Measurements from ENCODE around the gene CACNB4. TPM values are rescaled to one million over a fixed set of nuclear protein-coding genes. Genes with fewer than 3 reads are reported as not detected.
A peak's percentile ranks its signal among the peaks of the same experiment; 100 is the strongest.

CACNB4 gene
- polyA plus RNA-seq, 1 donor from 2014 or later: 29.0 TPM

GRCh38 chr2:151973901-151974199 is 125.0 kb downstream of the CACNB4 start:
- Histone ChIP-seq H3K9me3 (ENCODE audit: low read length) (no peaks in the 10 kb centered on the region), H4K20me1 (ENCODE audit: insufficient read depth) (no peaks in the 10 kb centered on the region), H3K27me3 (ENCODE audit: insufficient read depth, low read depth, low read length) (no peaks in the 10 kb centered on the region), H3K27ac (ENCODE audit: low read length) (peak overlapping the region; percentile 91), H3F3A (ENCODE audit: insufficient read depth, low read length, poor library complexity, severe bottlenecking) (no peaks in the 10 kb centered on the region), H3K4me2 (ENCODE audit: low read length) (peak overlapping the region; percentile 71), H3K9ac (ENCODE audit: low read length) (peak overlapping the region; percentile 77), H3K79me2 (replicated peaks; ENCODE audit: insufficient read depth, low read length) (peaks cover 29% of the 10 kb centered on the region), H3K36me3 (ENCODE audit: insufficient read depth, low read length) (no peaks in the 10 kb centered on the region), H3K9me2 (ENCODE audit: insufficient read depth, low read length) (no peaks in the 10 kb centered on the region), H2AFZ (ENCODE audit: low read depth, low read length) (peak overlapping the region; percentile 83), H3K4me3 (ENCODE audit: low read length) (peak overlapping the region; percentile 76)
- TF ChIP-seq, protein P1, sequence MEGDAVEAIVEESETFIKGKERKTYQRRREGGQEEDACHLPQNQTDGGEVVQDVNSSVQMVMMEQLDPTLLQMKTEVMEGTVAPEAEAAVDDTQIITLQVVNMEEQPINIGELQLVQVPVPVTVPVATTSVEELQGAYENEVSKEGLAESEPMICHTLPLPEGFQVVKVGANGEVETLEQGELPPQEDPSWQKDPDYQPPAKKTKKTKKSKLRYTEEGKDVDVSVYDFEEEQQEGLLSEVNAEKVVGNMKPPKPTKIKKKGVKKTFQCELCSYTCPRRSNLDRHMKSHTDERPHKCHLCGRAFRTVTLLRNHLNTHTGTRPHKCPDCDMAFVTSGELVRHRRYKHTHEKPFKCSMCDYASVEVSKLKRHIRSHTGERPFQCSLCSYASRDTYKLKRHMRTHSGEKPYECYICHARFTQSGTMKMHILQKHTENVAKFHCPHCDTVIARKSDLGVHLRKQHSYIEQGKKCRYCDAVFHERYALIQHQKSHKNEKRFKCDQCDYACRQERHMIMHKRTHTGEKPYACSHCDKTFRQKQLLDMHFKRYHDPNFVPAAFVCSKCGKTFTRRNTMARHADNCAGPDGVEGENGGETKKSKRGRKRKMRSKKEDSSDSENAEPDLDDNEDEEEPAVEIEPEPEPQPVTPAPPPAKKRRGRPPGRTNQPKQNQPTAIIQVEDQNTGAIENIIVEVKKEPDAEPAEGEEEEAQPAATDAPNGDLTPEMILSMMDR (IDR thresholded peaks at IDR 0.05; ENCODE audit: poor library complexity, severe bottlenecking): peak; percentile 15
- TF ChIP-seq, protein P2, sequence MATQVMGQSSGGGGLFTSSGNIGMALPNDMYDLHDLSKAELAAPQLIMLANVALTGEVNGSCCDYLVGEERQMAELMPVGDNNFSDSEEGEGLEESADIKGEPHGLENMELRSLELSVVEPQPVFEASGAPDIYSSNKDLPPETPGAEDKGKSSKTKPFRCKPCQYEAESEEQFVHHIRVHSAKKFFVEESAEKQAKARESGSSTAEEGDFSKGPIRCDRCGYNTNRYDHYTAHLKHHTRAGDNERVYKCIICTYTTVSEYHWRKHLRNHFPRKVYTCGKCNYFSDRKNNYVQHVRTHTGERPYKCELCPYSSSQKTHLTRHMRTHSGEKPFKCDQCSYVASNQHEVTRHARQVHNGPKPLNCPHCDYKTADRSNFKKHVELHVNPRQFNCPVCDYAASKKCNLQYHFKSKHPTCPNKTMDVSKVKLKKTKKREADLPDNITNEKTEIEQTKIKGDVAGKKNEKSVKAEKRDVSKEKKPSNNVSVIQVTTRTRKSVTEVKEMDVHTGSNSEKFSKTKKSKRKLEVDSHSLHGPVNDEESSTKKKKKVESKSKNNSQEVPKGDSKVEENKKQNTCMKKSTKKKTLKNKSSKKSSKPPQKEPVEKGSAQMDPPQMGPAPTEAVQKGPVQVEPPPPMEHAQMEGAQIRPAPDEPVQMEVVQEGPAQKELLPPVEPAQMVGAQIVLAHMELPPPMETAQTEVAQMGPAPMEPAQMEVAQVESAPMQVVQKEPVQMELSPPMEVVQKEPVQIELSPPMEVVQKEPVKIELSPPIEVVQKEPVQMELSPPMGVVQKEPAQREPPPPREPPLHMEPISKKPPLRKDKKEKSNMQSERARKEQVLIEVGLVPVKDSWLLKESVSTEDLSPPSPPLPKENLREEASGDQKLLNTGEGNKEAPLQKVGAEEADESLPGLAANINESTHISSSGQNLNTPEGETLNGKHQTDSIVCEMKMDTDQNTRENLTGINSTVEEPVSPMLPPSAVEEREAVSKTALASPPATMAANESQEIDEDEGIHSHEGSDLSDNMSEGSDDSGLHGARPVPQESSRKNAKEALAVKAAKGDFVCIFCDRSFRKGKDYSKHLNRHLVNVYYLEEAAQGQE (IDR thresholded peaks at IDR 0.05; ENCODE audit: borderline replicate concordance): peak; percentile 72
- TF ChIP-seq EZH2 (IDR thresholded peaks at IDR 0.05; ENCODE audit: borderline replicate concordance, insufficient read depth, low read length, poor library complexity, severe bottlenecking) (no peak), TAF1 (IDR thresholded peaks at IDR 0.05; ENCODE audit: low read depth) (peak; percentile 80), POLR2AphosphoS5 (IDR thresholded peaks at IDR 0.05) (peak; percentile 87), RAD21 (conservative IDR thresholded peaks at IDR 0.05) (peak; percentile 1), SMC3 (conservative IDR thresholded peaks at IDR 0.05; ENCODE audit: poor library complexity) (no peak)

GRCh38 chr2:151973013-151973900 is 125.6 kb downstream of the CACNB4 start:
- no peaks in the 10 kb centered on the region for H3K9me2 ChIP-seq (ENCODE audit: insufficient read depth, low read length)
- H4K20me1 ChIP-seq (ENCODE audit: insufficient read depth): no peaks in the 10 kb centered on the region
- H2AFZ ChIP-seq (ENCODE audit: low read depth, low read length): peak overlapping the region; percentile 83
- H3K27ac ChIP-seq (ENCODE audit: low read length): peak overlapping the region; percentile 91
- TF ChIP-seq EP300 (conservative IDR thresholded peaks at IDR 0.05; ENCODE audit: poor library complexity, severe bottlenecking): no peak
- TF ChIP-seq, protein P1 (IDR thresholded peaks at IDR 0.05; ENCODE audit: poor library complexity, severe bottlenecking): peak; percentile 42
- peak; percentile 51 for TF ChIP-seq SMC3 (conservative IDR thresholded peaks at IDR 0.05; ENCODE audit: poor library complexity)
- peak; percentile 32 for TF ChIP-seq MXI1 (conservative IDR thresholded peaks at IDR 0.05; ENCODE audit: poor library complexity, severe bottlenecking)
- TF ChIP-seq POLR2AphosphoS5 (IDR thresholded peaks at IDR 0.05): no peak
- TF ChIP-seq TAF1 (IDR thresholded peaks at IDR 0.05; ENCODE audit: low read depth): no peak
- no peak for TF ChIP-seq EZH2 (IDR thresholded peaks at IDR 0.05; ENCODE audit: borderline replicate concordance, insufficient read depth, low read length, poor library complexity, severe bottlenecking)
- TF ChIP-seq, protein P2 (IDR thresholded peaks at IDR 0.05; ENCODE audit: borderline replicate concordance): peak; percentile 1
- peak; percentile 46 for TF ChIP-seq RAD21 (conservative IDR thresholded peaks at IDR 0.05)
- H3K79me2 ChIP-seq (replicated peaks; ENCODE audit: insufficient read depth, low read length): peaks cover 29% of the 10 kb centered on the region
- peak overlapping the region; percentile 71 for H3K4me2 ChIP-seq (ENCODE audit: low read length)
- H3K9me3 ChIP-seq (ENCODE audit: low read length): no peaks in the 10 kb centered on the region
- no peaks in the 10 kb centered on the region for H3K36me3 ChIP-seq (ENCODE audit: insufficient read depth, low read length)
- no peaks in the 10 kb centered on the region for H3F3A ChIP-seq (ENCODE audit: insufficient read depth, low read length, poor library complexity, severe bottlenecking)
- peak overlapping the region; percentile 76 for H3K4me3 ChIP-seq (ENCODE audit: low read length)
- no peaks in the 10 kb centered on the region for H3K27me3 ChIP-seq (ENCODE audit: insufficient read depth, low read depth, low read length)
- peak overlapping the region; percentile 77 for H3K9ac ChIP-seq (ENCODE audit: low read length)
